HepG2 (cell line): ENCODE measurements around the gene SEPTIN5. TPM values are rescaled to one million over a fixed set of nuclear protein-coding genes. Genes with fewer than 3 reads are reported as not detected.

Experiments
- ATAC-seq: fragments of 200-7000 bp; cut with Tn5 transposase; 3 replicates; pipeline ENCODE4 v1.9.1; 2020; ENCODE audit warnings: mild to moderate bottlenecking, moderate library complexity
- BruUV-seq: library from RNA; stranded (reverse); fragments of 400-500 nt; replicated peaks from 2 replicates; lab custom pipeline; 2021; lab: Mats Ljungman, UMichigan
- CTCF ChIA-PET: fragments of 300-600 bp; formaldehyde crosslinking; extraction: SDS; loops from one replicate; lab custom pipeline; 2021; ENCODE audit warnings: low total read pairs, inconsistent platforms, low intra/inter-chr PET ratio; lab: Yijun Ruan, JAX
- POLR2A ChIA-PET: fragments of 350-600 bp; sonication (Branson Sonifier 250); formaldehyde crosslinking; loops from one replicate; lab custom pipeline; 2020; ENCODE audit warnings: antibody characterized with exemption, inconsistent platforms; lab: Yijun Ruan, JAX
- DNase-seq: peaks from one replicate; pipeline ENCODE4 v3.0.0-alpha.2; 2015; ENCODE audit warnings: low spot score
- FAIRE-seq: peaks from 3 replicates; lab custom pipeline; 2011; peaks lifted over from hg19 to GRCh38; lab: Jason Lieb, UNC
- H2AFZ ChIP-seq: one replicate; pipeline ENCODE4 v1.6.1; 2011; ENCODE audit warnings: low read length, inconsistent platforms
- H3K27ac ChIP-seq: fragments of 300-600 bp; 3 replicates; pipeline ENCODE4 v1.8.0; 2011; ENCODE audit warnings: mixed run types, mild to moderate bottlenecking, mixed read lengths, low read length, inconsistent platforms; ENCODE audit not compliant: insufficient read depth; ENCODE audit errors: extremely low read length
- H3K27me3 ChIP-seq, 2 experiments: fragments of 200-600 bp in 1 of 2; 2 replicates in 1 of 2; 3 replicates in 1 of 2; pipeline versions ENCODE4 v1.6.0 to v1.8.0; 2011; ENCODE audit warnings: low read length in 2 of 2, mild to moderate bottlenecking in 2 of 2, moderate library complexity in 2 of 2, inconsistent platforms in 1 of 2; ENCODE audit not compliant: insufficient read depth in 2 of 2, control insufficient read depth in 1 of 2
- H3K36me3 ChIP-seq, 2 experiments: fragments of 200-600 bp in 1 of 2; replicated peaks in 1 of 2; 2 replicates in 1 of 2; 3 replicates in 1 of 2; pipeline versions ENCODE4 v1.5.1 to v1.8.0; 2011; ENCODE audit warnings: low read length in 2 of 2, inconsistent platforms in 1 of 2; ENCODE audit not compliant: insufficient read depth in 2 of 2, control insufficient read depth in 1 of 2
- H3K4me1 ChIP-seq: 2 replicates; pipeline ENCODE4 v1.5.1; 2012; ENCODE audit warnings: low read length, inconsistent platforms; ENCODE audit not compliant: insufficient read depth
- H3K4me2 ChIP-seq: 2 replicates; pipeline ENCODE4 v1.6.0; 2011; ENCODE audit warnings: low read depth, low read length, inconsistent platforms
- H3K4me3 ChIP-seq, 3 experiments: fragments of 200-600 bp in 1 of 3; sonication (generic), shearing (Covaris generic) in 1 of 3; replicated peaks in 1 of 3; 2 replicates each; pipeline ENCODE4 v1.5.1; 2011 to 2016; ENCODE audit warnings: low read length in 3 of 3, inconsistent platforms in 2 of 3, low read depth in 2 of 3, mild to moderate bottlenecking in 2 of 3, control low read depth in 1 of 3, mixed read lengths in 1 of 3; ENCODE audit not compliant: insufficient read depth in 1 of 3
- H3K79me2 ChIP-seq: one replicate; pipeline ENCODE4 v1.6.1; 2011; ENCODE audit warnings: low read length, inconsistent platforms; ENCODE audit not compliant: insufficient read depth
- H3K9ac ChIP-seq: 2 replicates; pipeline ENCODE4 v1.6.0; 2011; ENCODE audit warnings: mild to moderate bottlenecking, low read depth, low read length, inconsistent platforms; ENCODE audit not compliant: insufficient read depth
- H3K9me3 ChIP-seq: 2 replicates; pipeline ENCODE4 v1.5.1; 2012; ENCODE audit warnings: mild to moderate bottlenecking, low read length
- H4K20me1 ChIP-seq: 2 replicates; pipeline ENCODE4 v1.6.0; 2011; ENCODE audit warnings: inconsistent platforms, mild to moderate bottlenecking, low read length, moderate library complexity; ENCODE audit not compliant: insufficient read depth
- FOXP1 ChIP-seq, 2 experiments: fragments of 450-650 bp in 1 of 2; IDR thresholded peaks; 2 replicates each; pipeline ENCODE4 v1.6.1; 2017 to 2018; ENCODE audit warnings: antibody characterized with exemption in 1 of 2
- GATA4 ChIP-seq: sonication (generic); IDR thresholded peaks from 2 replicates; pipeline ENCODE4 v1.6.1; 2016; ENCODE audit warnings: antibody characterized with exemption, low read depth, borderline replicate concordance
- RFXAP ChIP-seq: sonication (generic); formaldehyde crosslinking; IDR thresholded peaks from 2 replicates; pipeline ENCODE4 v1.4.0; 2020; ENCODE audit warnings: missing genetic modification reagents, borderline replicate concordance
- SRSF1 ChIP-seq: fragments of 200-400 bp; formaldehyde crosslinking; optimal IDR thresholded peaks from 2 replicates; pipeline ENCODE3; 2017; ENCODE audit warnings: mild to moderate bottlenecking, low read depth, low read length, moderate library complexity
- ZNF235 ChIP-seq: sonication (generic); formaldehyde crosslinking; IDR thresholded peaks from 2 replicates; pipeline ENCODE4 v1.8.1; 2023; ENCODE audit warnings: mild to moderate bottlenecking, missing genetic modification reagents, borderline replicate concordance
- ZNF441 ChIP-seq: sonication (generic); formaldehyde crosslinking; IDR thresholded peaks from 2 replicates; pipeline ENCODE4 v1.7.0; 2021; ENCODE audit warnings: missing genetic modification reagents, borderline replicate concordance
- ZNF530 ChIP-seq: sonication (generic); formaldehyde crosslinking; IDR thresholded peaks from 2 replicates; pipeline ENCODE4 v1.5.0; 2020; ENCODE audit warnings: low read depth, mild to moderate bottlenecking, missing genetic modification reagents
- ZNF761 ChIP-seq: sonication (generic); formaldehyde crosslinking; conservative IDR thresholded peaks from 2 replicates; pipeline ENCODE4 v1.4.0; 2020; ENCODE audit warnings: mild to moderate bottlenecking, missing genetic modification reagents
- WGBS: methylation state at CpG from one replicate; pipeline ENCODE4 v1.1.6; 2017; ENCODE audit warnings: low lambda C conversion rate; 5-methylcytosine and 5-hydroxymethylcytosine counted together
- in situ Hi-C: cut with HindIII; loops from 2 replicates; pipeline ENCODE4 v1.10.0; 2017; ENCODE audit warnings: low pct_unique_long_range_greater_than_20kb; ENCODE audit not compliant: extremely low pct_ligation_motif_present
- intact Hi-C: fragments of 100-400 bp; cut with micrococcal nuclease; formaldehyde crosslinking; loops from one replicate; pipeline ENCODE4 v1.10.0; 2022; ENCODE audit not compliant: unreplicated experiment
- polyA plus RNA-seq, 8 experiments: library from polyadenylated mRNA; depleted of rRNA in 3 of 8; stranded (reverse) in 7 of 8; unstranded in 1 of 8; fragments of >200 nt; fragmentation: Illumina TruSeq in 4 of 8; extraction: Trizol in 4 of 8; gene quantifications; 2 replicates each; pipeline versions ENCODE4 v1.2.1 to v1.2.3, GENCODE V29; 2011 to 2016; ENCODE audit warnings: low read depth in 4 of 8, missing spikeins in 1 of 8, mixed read lengths in 1 of 8; ENCODE audit not compliant: insufficient read depth in 1 of 8
- total RNA-seq, 5 experiments: library from RNA; depleted of rRNA; stranded (reverse); fragments of >200 nt; fragmentation: Illumina TruSeq; extraction: Trizol; gene quantifications; 2 replicates each; pipeline ENCODE4 v1.2.3, GENCODE V29; 2016; ENCODE audit warnings: low read depth in 1 of 5
- TF ChIP-seq, protein P1 (sequence below), 2 experiments: sonication (generic) in 1 of 2; formaldehyde crosslinking in 1 of 2; IDR thresholded peaks; 2 replicates each; pipeline versions ENCODE4 v1.4.0 to v1.6.1; 2016 to 2020; ENCODE audit warnings: borderline replicate concordance in 1 of 2, low read depth in 1 of 2, mild to moderate bottlenecking in 1 of 2, missing genetic modification reagents in 1 of 2

SEPTIN5 gene
- total and polyA plus RNA-seq, 2 of the 13 experiments (the other 11 are each of a cell fraction or from before 2014, with no cell fraction given) = 0.33 TPM; not detected in 1

DNA sequence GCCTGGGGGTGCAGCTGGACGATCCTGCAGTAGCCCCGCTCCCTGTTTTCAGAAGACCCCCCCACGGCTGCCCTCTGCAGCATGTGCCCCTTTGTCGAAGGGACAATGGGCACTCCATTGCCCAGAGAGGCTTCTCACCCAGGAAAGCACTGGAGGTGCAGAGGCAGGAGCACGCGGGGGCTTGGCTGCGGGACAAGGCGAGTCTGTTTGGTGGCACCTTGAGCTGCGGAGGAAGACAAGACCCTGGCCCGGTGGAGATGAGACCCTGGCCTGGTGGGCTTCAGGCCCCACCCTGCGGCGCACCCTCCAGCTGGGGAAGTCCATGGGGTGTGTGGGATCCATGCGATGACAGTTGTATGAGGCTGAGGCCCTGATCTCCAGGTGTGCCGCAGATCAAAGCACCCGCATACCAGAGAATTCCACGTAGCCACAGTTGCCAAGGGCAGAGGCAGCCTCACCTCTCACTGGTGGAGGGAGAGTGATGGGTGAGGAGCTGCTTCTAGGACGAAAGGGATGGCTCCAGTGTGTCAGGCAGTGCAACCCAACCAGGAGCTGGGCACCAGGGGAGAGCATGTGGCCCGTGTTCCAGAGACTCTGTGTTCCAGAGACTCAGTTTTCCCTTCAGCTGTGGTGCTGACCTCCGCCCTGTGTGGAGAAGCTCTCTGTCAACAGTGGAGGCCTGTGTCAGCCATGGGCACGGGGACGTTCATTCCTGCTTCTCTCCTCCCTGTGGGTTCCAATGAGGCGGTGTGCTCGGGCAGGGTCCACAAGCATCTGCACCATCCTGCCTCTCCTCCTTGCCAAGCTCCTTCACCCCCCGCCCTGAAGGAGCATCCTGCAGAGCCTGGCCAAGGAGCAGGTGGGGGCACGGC is 56.3 kb downstream of the SEPTIN5 start (continued):
- TF ChIP-seq ZNF441 (CRISPR knock-in tag) = no peak
- no peak for TF ChIP-seq SRSF1
- TF ChIP-seq, protein P1, sequence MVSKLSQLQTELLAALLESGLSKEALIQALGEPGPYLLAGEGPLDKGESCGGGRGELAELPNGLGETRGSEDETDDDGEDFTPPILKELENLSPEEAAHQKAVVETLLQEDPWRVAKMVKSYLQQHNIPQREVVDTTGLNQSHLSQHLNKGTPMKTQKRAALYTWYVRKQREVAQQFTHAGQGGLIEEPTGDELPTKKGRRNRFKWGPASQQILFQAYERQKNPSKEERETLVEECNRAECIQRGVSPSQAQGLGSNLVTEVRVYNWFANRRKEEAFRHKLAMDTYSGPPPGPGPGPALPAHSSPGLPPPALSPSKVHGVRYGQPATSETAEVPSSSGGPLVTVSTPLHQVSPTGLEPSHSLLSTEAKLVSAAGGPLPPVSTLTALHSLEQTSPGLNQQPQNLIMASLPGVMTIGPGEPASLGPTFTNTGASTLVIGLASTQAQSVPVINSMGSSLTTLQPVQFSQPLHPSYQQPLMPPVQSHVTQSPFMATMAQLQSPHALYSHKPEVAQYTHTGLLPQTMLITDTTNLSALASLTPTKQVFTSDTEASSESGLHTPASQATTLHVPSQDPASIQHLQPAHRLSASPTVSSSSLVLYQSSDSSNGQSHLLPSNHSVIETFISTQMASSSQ (IDR thresholded peaks at IDR 0.05; ENCODE audit: low read depth) = no peak
- TF ChIP-seq, protein P1 (CRISPR knock-in tag; IDR thresholded peaks at IDR 0.05; ENCODE audit: borderline replicate concordance) = no peak
- TF ChIP-seq ZNF761 (CRISPR knock-in tag) = no peak
- TF ChIP-seq FOXP1 (IDR thresholded peaks at IDR 0.05) = no peak
- TF ChIP-seq FOXP1 (CRISPR knock-in tag; IDR thresholded peaks at IDR 0.05) = no peak
- no peak for TF ChIP-seq ZNF235 (CRISPR knock-in tag)

DNA sequence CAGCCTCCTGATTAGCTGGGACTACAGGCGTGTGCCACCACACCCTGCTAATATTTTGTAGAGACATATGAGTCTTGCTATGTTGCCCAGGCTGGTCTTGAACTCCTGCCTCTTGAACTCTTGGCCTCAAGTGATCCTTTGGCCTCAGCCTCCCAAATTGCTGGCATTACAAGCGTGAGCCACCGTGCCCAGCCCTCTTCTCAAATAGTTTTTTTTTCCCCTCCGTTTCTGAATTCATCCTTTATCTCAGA is 58.0 kb downstream of the SEPTIN5 start:
- BruUV-seq = no TSS peak
- ATAC-seq = no peak
- intact Hi-C loops (no loop called here), in situ Hi-C loops (no loop called here)
- Histone ChIP-seq H2AFZ (no peak overlapping the region), H3K4me3 (no peak overlapping the region), H3K4me1 (peaks cover 13% of the 10 kb centered on the region), H3K27me3 (peaks cover 19 to 91% of the 10 kb centered on the region in 2 experiments; a peak in 4 of 5 replicates), H4K20me1 (peaks cover 4% of the 10 kb centered on the region; the same call in 1 of the 2 replicates), H3K9ac (no peak overlapping the region), H3K4me2 (no peak overlapping the region), H3K79me2 (no peaks in the 10 kb centered on the region), H3K27ac (no peak overlapping the region), H3K9me3 (no peaks in the 10 kb centered on the region), H3K36me3 (no peaks in the 10 kb centered on the region)
- POLR2A ChIA-PET = no interaction called here
- 5% methylated on average over 4 of the region's 4 CpGs for WGBS
- no peak for DNase-seq
- CTCF ChIA-PET = no interaction called here
- TF ChIP-seq ZNF530 (CRISPR knock-in tag) (no peak), RFXAP (no peak), GATA4 (no peak)
- no peak for FAIRE-seq

Other genes with a start within 250 kb of the SEPTIN5 start
- 51.1 and 58.2 TPM in 2 replicates for gene UFD1, start 235.3 kb upstream of the SEPTIN5 start, total RNA-seq (2016; rRNA removed; fragmentation: Illumina TruSeq; extraction: Trizol)
- gene UFD1, start 235.3 kb upstream of the SEPTIN5 start, polyA plus RNA-seq (2011; rRNA removed) = 45.0 and 47.9 TPM in 2 replicates
- 34.8 and 36.3 TPM in 2 replicates for gene CDC45, start 234.6 kb upstream of the SEPTIN5 start, total RNA-seq (2016; rRNA removed; fragmentation: Illumina TruSeq; extraction: Trizol)
- gene CDC45, start 234.6 kb upstream of the SEPTIN5 start, polyA plus RNA-seq (2011; rRNA removed) = 11.0 and 14.4 TPM in 2 replicates
- not detected in 2 replicates for gene CLDN5, start 190.1 kb upstream of the SEPTIN5 start, total RNA-seq (2016; rRNA removed; fragmentation: Illumina TruSeq; extraction: Trizol)
- gene CLDN5, start 190.1 kb upstream of the SEPTIN5 start, polyA plus RNA-seq (2011; rRNA removed) = not detected in 2 replicates
- not detected in 2 replicates for gene GP1BB, start 9.0 kb downstream of the SEPTIN5 start, total RNA-seq (2016; rRNA removed; fragmentation: Illumina TruSeq; extraction: Trizol)
- 0.07 TPM in 1 of 2 replicates, not detected in the other for gene GP1BB, start 9.0 kb downstream of the SEPTIN5 start, polyA plus RNA-seq (2011; rRNA removed)
- gene TBX1, start 46.3 kb downstream of the SEPTIN5 start, total RNA-seq (2016; rRNA removed; fragmentation: Illumina TruSeq; extraction: Trizol) = not detected in 2 replicates
- gene TBX1, start 46.3 kb downstream of the SEPTIN5 start, polyA plus RNA-seq (2011; rRNA removed) = not detected in 2 replicates
- gene GNB1L, start 140.4 kb downstream of the SEPTIN5 start, total RNA-seq (2016; rRNA removed; fragmentation: Illumina TruSeq; extraction: Trizol) = 7.4 and 7.7 TPM in 2 replicates
- gene GNB1L, start 140.4 kb downstream of the SEPTIN5 start, polyA plus RNA-seq (2011; rRNA removed) = 2.1 and 2.5 TPM in 2 replicates
- 14.1 and 17.6 TPM in 2 replicates for gene RTL10, start 140.4 kb downstream of the SEPTIN5 start, total RNA-seq (2016; rRNA removed; fragmentation: Illumina TruSeq; extraction: Trizol)
- 15.8 and 18.2 TPM in 2 replicates for gene RTL10, start 140.4 kb downstream of the SEPTIN5 start, polyA plus RNA-seq (2011; rRNA removed)
- 144 and 162 TPM in 2 replicates for gene COMT, start 227.3 kb downstream of the SEPTIN5 start, total RNA-seq (2016; rRNA removed; fragmentation: Illumina TruSeq; extraction: Trizol)
- 156 and 194 TPM in 2 replicates for gene COMT, start 227.3 kb downstream of the SEPTIN5 start, polyA plus RNA-seq (2011; rRNA removed)
- gene TXNRD2, start 227.3 kb downstream of the SEPTIN5 start, total RNA-seq (2016; rRNA removed; fragmentation: Illumina TruSeq; extraction: Trizol) = 16.4 and 18.6 TPM in 2 replicates
- 17.5 and 23.4 TPM in 2 replicates for gene TXNRD2, start 227.3 kb downstream of the SEPTIN5 start, polyA plus RNA-seq (2011; rRNA removed)